ENCODE measurements around the gene BCL11A. TPM values are rescaled to one million over a fixed set of nuclear protein-coding genes. Genes with fewer than 3 reads are reported as not detected.
A peak's percentile ranks its signal among the peaks of the same experiment; 100 is the strongest.

BCL11A gene
- total RNA-seq, 1 experiment from 2014 or later: 91.4 TPM

DNA sequence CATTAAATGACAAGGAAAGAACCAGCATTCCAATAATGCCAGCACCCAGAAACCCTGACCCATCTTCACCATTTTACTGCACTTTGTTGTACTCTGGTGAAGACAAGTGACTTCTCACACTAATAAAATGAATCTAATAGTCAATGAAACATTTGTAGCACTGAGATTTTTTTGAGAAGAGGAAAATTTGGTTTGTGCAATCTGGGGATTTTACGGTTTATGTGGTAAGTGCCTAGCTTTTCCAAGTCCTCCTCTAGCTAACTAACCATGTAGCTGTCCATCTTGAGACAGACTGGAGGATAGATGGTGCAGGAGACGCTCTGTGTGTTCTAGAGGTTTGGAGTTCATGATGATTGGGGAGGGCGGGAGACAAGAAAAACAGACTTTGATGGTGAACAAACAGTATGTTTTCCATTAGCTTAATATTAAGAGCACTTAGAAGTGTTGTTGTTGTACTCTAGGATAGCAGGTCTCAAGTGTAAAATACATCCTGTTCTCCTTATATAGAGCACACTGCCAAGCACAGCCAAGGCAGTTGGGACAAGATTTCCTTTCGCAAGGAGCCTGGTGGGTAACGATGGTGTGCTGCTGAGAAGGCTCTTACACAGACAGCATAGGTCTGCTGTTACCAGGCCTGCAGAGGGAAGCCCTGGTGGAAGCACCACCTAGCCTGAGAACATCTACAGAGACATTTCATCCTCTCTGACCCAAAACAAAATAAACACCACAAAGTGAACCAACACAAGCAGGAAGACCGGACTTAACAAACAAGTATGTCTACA is 83.7 kb downstream of the BCL11A start:
- Histone ChIP-seq H3K23me2 (ENCODE audit: insufficient read length, low read depth, low read length, poor library complexity, severe bottlenecking) (no peaks in the 10 kb centered on the region), H3K4me1 (ENCODE audit: insufficient read depth, low read length) (peaks cover 36% of the 10 kb centered on the region; the same call in 1 of the 2 replicates), H3K79me1 (ENCODE audit: insufficient read depth, low read depth, low read length, poor library complexity, severe bottlenecking) (no peaks in the 10 kb centered on the region), H2AK5ac (ENCODE audit: insufficient read length, low read length) (no peak overlapping the region), H2BK15ac (ENCODE audit: low read depth, low read length) (no peak overlapping the region), H3K4me2 (ENCODE audit: insufficient read depth, insufficient read length, low read length) (no peak overlapping the region), H3K56ac (ENCODE audit: insufficient read length, low read depth, low read length) (no peak overlapping the region), H3K23ac (ENCODE audit: insufficient read length, low read depth, low read length) (no peak overlapping the region), H2BK5ac (ENCODE audit: insufficient read length, low read length) (no peak overlapping the region), H3K4ac (ENCODE audit: low read depth, low read length) (no peak overlapping the region), H3K18ac (ENCODE audit: insufficient read length, low read depth, low read length) (no peak overlapping the region), H2BK12ac (ENCODE audit: insufficient read length, low read depth, low read length) (no peak overlapping the region), H4K91ac (ENCODE audit: insufficient read length, low read depth, low read length) (no peak overlapping the region), H3K27me3 (ENCODE audit: insufficient read depth, low read length) (no peaks in the 10 kb centered on the region), H2BK120ac (ENCODE audit: low read depth, low read length, poor library complexity, severe bottlenecking) (no peak overlapping the region), H3K14ac (ENCODE audit: insufficient read depth, low read length) (no peak overlapping the region), H3K27ac (ENCODE audit: insufficient read length, low read depth, low read length) (no peak overlapping the region), H2BK20ac (ENCODE audit: low read depth, low read length, poor library complexity, severe bottlenecking) (no peak overlapping the region), H3K9ac (ENCODE audit: extremely low read depth, insufficient read length, low read length) (no peak overlapping the region), H3K9me3 (ENCODE audit: control insufficient read depth, low read depth, low read length) (no peaks in the 10 kb centered on the region), H4K20me1 (ENCODE audit: control insufficient read depth, insufficient read depth, insufficient read length) (peaks cover 3% of the 10 kb centered on the region), H4K5ac (ENCODE audit: insufficient read length, low read depth, low read length) (no peak overlapping the region), H2AFZ (ENCODE audit: low read length) (no peak overlapping the region), H3K79me2 (ENCODE audit: insufficient read depth, low read length) (peaks cover 7% of the 10 kb centered on the region; the same call in 1 of the 2 replicates), H4K8ac (replicated peaks; ENCODE audit: insufficient read length, low read depth, low read length) (no peak overlapping the region), H3T11ph (ENCODE audit: low read length) (no peak overlapping the region)
- TF ChIP-seq, protein P1, sequence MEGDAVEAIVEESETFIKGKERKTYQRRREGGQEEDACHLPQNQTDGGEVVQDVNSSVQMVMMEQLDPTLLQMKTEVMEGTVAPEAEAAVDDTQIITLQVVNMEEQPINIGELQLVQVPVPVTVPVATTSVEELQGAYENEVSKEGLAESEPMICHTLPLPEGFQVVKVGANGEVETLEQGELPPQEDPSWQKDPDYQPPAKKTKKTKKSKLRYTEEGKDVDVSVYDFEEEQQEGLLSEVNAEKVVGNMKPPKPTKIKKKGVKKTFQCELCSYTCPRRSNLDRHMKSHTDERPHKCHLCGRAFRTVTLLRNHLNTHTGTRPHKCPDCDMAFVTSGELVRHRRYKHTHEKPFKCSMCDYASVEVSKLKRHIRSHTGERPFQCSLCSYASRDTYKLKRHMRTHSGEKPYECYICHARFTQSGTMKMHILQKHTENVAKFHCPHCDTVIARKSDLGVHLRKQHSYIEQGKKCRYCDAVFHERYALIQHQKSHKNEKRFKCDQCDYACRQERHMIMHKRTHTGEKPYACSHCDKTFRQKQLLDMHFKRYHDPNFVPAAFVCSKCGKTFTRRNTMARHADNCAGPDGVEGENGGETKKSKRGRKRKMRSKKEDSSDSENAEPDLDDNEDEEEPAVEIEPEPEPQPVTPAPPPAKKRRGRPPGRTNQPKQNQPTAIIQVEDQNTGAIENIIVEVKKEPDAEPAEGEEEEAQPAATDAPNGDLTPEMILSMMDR (conservative IDR thresholded peaks at IDR 0.05): no peak
- Mint-ChIP-seq H3K4me1 (peaks cover 67 to 68% of the 10 kb centered on the region in 2 experiments), H3K4me3 (no peak overlapping the region), H3K9me3 (peaks cover 0 to 10% of the 10 kb centered on the region in 2 experiments; a peak in 2 of 5 replicates), H3K27ac (peak overlapping the region in 1 of 3 experiments; percentile 2; a peak in 2 of 7 replicates), H3K36me3 (ENCODE audit: insufficient read depth in 1 of 3, low read depth in 3 of 3) (peaks cover 17 to 34% (median 30%) of the 10 kb centered on the region in 3 experiments; a peak in 6 of 7 replicates), H3K27me3 (ENCODE audit: low read depth) (no peaks in the 10 kb centered on the region)
- WGBS (ENCODE audit: extremely low coverage, insufficient read length, low lambda C conversion rate): no CpG with 5 or more reads among the region's 6 CpGs
- DNase-seq: no peak
